Fibroblast of lung (primary cell): ENCODE results near the gene AHCYL2. TPM values are rescaled to one million over a fixed set of nuclear protein-coding genes. Genes with fewer than 3 reads are reported as not detected.

ENCODE experiments used
- DNase-seq, 2 donors: peaks; one replicate each; pipeline versions ENCODE4 v3.0.0 to v3.0.0-alpha.2; 2010; ENCODE audit warnings: low read depth in 2 of 2
- H2AFZ ChIP-seq: 2 replicates; pipeline ENCODE4 v1.5.1; 2012; ENCODE audit warnings: low read length, control low read depth, inconsistent platforms
- H3K27ac ChIP-seq: 2 replicates; pipeline ENCODE4 v1.5.1; 2011; ENCODE audit warnings: low read length, control low read depth; ENCODE audit not compliant: insufficient read depth
- H3K27me3 ChIP-seq: 2 replicates; pipeline ENCODE4 v1.5.1; 2011; ENCODE audit warnings: mild to moderate bottlenecking, low read length; ENCODE audit not compliant: control insufficient read depth, insufficient read depth
- H3K36me3 ChIP-seq: 2 replicates; pipeline ENCODE4 v1.5.1; 2011; ENCODE audit warnings: low read length; ENCODE audit not compliant: control insufficient read depth, insufficient read depth
- H3K4me1 ChIP-seq: 2 replicates; pipeline ENCODE4 v1.5.1; 2011; ENCODE audit warnings: low read length; ENCODE audit not compliant: control insufficient read depth, insufficient read depth; ENCODE audit errors: extremely low read depth
- H3K4me2 ChIP-seq: 2 replicates; pipeline ENCODE4 v1.5.1; 2011; ENCODE audit warnings: low read length, control low read depth; ENCODE audit not compliant: insufficient read depth; ENCODE audit errors: extremely low read depth
- H3K4me3 ChIP-seq, 4 experiments: fragments of 200-600 bp in 1 of 4; sonication (generic) in 1 of 4; replicated peaks in 1 of 4; 2 replicates each; pipeline ENCODE4 v1.5.1; 2011 to 2016; ENCODE audit warnings: low read length in 4 of 4, low read depth in 3 of 4, mild to moderate bottlenecking in 3 of 4, control low read depth in 2 of 4, inconsistent platforms in 1 of 4, mixed read lengths in 1 of 4; ENCODE audit not compliant: insufficient read depth in 1 of 4; ENCODE audit errors: control extremely low read depth in 1 of 4
- H3K79me2 ChIP-seq: 2 replicates; pipeline ENCODE4 v1.5.1; 2012; ENCODE audit warnings: mild to moderate bottlenecking, low read length, inconsistent platforms; ENCODE audit not compliant: control insufficient read depth, insufficient read depth
- H3K9ac ChIP-seq: 2 replicates; pipeline ENCODE4 v1.5.1; 2011; ENCODE audit warnings: mild to moderate bottlenecking, low read length, control low read depth; ENCODE audit not compliant: insufficient read depth
- H3K9me3 ChIP-seq: 2 replicates; pipeline ENCODE4 v1.5.1; 2012; ENCODE audit warnings: low read depth, low read length; ENCODE audit not compliant: control insufficient read depth, insufficient read depth
- H4K20me1 ChIP-seq: 2 replicates; pipeline ENCODE4 v1.5.1; 2011; ENCODE audit warnings: low read length; ENCODE audit not compliant: control insufficient read depth, insufficient read depth; ENCODE audit errors: extremely low read depth
- EZH2 ChIP-seq: IDR thresholded peaks from 2 replicates; pipeline ENCODE4 v1.5.1; 2012; ENCODE audit warnings: low read length, control low read depth, mild to moderate bottlenecking; ENCODE audit errors: missing control alignments
- polyA plus RNA-seq, 2 donors: library from polyadenylated mRNA; depleted of rRNA in 1 of 2; stranded (reverse) in 1 of 2; unstranded in 1 of 2; fragments of >200 nt; gene quantifications; 2 replicates each; pipeline ENCODE4 v1.2.1, GENCODE V29; 2011 to 2012; ENCODE audit warnings: missing spikeins in 1 of 2
- total RNA-seq: library from RNA; depleted of rRNA; stranded (reverse); fragments of >200 nt; gene quantifications from 2 replicates; pipeline ENCODE4 v1.2.1, GENCODE V29; 2014
- TF ChIP-seq, protein P1 (sequence below), 2 donors: IDR thresholded peaks in 1 of 2; conservative IDR thresholded peaks in 1 of 2; 1 replicate in 1 of 2; 2 replicates in 1 of 2; pipeline ENCODE4 v1.5.1; 2011 to 2012; ENCODE audit warnings: low read length in 2 of 2, control low read depth in 1 of 2, inconsistent platforms in 1 of 2, low read depth in 1 of 2, mild to moderate bottlenecking in 1 of 2

The AHCYL2 gene
- total and polyA plus RNA-seq, 2 donors (not counting 1 experiment from before 2014, with no cell fraction given) = 8.7 to 11.9 TPM

- Histone ChIP-seq H2AFZ (no peak overlapping the region), H3K79me2 (no peaks in the 10 kb centered on the region), H3K27ac (no peak overlapping the region), H4K20me1 (no peaks in the 10 kb centered on the region), H3K4me1 (no peaks in the 10 kb centered on the region), H3K36me3 (no peaks in the 10 kb centered on the region), H3K9ac (no peak overlapping the region), H3K4me2 (no peak overlapping the region), H3K27me3 (no peaks in the 10 kb centered on the region), H3K9me3 (no peaks in the 10 kb centered on the region), H3K4me3 (no peak overlapping the region)
- DNase-seq = no peak
- no peak for TF ChIP-seq EZH2
- TF ChIP-seq, protein P1, sequence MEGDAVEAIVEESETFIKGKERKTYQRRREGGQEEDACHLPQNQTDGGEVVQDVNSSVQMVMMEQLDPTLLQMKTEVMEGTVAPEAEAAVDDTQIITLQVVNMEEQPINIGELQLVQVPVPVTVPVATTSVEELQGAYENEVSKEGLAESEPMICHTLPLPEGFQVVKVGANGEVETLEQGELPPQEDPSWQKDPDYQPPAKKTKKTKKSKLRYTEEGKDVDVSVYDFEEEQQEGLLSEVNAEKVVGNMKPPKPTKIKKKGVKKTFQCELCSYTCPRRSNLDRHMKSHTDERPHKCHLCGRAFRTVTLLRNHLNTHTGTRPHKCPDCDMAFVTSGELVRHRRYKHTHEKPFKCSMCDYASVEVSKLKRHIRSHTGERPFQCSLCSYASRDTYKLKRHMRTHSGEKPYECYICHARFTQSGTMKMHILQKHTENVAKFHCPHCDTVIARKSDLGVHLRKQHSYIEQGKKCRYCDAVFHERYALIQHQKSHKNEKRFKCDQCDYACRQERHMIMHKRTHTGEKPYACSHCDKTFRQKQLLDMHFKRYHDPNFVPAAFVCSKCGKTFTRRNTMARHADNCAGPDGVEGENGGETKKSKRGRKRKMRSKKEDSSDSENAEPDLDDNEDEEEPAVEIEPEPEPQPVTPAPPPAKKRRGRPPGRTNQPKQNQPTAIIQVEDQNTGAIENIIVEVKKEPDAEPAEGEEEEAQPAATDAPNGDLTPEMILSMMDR (conservative IDR thresholded peaks at IDR 0.05 in 1 of 2, IDR thresholded peaks at IDR 0.05 in 1 of 2; ENCODE audit: low read depth in 1 of 2, low read length in 2 of 2) = no peak
Measured at GRCh38 chr7:129390314-129390713, 165.5 kb downstream of the AHCYL2 start.

GRCh38 chr7:129391546-129392171, 166.8 kb downstream of the AHCYL2 start:
- no peak for TF ChIP-seq EZH2
- TF ChIP-seq, protein P1 (conservative IDR thresholded peaks at IDR 0.05 in 1 of 2, IDR thresholded peaks at IDR 0.05 in 1 of 2; ENCODE audit: low read depth in 1 of 2, low read length in 2 of 2) = no peak
- no peaks in the 10 kb centered on the region for H3K79me2 ChIP-seq

DNA sequence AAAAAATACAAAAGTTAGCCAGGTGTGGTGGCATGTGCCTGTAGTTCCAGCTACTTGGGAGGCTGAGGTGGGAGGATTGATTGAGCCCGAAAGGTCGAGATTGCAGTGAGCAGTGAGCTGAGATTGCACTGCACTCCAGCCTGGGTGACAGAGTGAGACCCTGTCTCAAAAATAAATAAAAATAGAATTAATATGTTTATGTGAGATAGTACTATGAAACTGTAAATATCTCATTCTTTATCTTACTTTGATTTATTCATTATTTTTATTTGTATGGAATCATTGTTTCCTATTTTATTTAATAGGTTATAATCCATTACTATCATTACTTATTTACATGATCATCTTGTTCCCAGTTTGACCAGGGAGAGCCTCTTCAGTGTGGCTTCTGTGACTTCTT, 168.4 kb downstream of the AHCYL2 start:
- H3K9ac ChIP-seq = no peak overlapping the region
- H3K36me3 ChIP-seq = no peaks in the 10 kb centered on the region
- H3K4me2 ChIP-seq = no peak overlapping the region
- no peak overlapping the region for H2AFZ ChIP-seq
- H3K9me3 ChIP-seq = no peaks in the 10 kb centered on the region
- H4K20me1 ChIP-seq = no peaks in the 10 kb centered on the region
- no peak overlapping the region for H3K27ac ChIP-seq
- H3K4me3 ChIP-seq = no peak overlapping the region
- TF ChIP-seq, protein P1 (conservative IDR thresholded peaks at IDR 0.05 in 1 of 2, IDR thresholded peaks at IDR 0.05 in 1 of 2; ENCODE audit: low read depth in 1 of 2, low read length in 2 of 2) = no peak
- no peak for TF ChIP-seq EZH2
- no peak for DNase-seq
- H3K4me1 ChIP-seq = no peaks in the 10 kb centered on the region
- H3K79me2 ChIP-seq = no peaks in the 10 kb centered on the region
- no peaks in the 10 kb centered on the region for H3K27me3 ChIP-seq

More at GRCh38 chr7:129391546-129392171, 166.8 kb downstream of the AHCYL2 start:
- Histone ChIP-seq H3K4me2 (no peak overlapping the region), H3K27me3 (no peaks in the 10 kb centered on the region), H3K36me3 (no peaks in the 10 kb centered on the region), H3K9me3 (no peaks in the 10 kb centered on the region), H3K4me3 (no peak overlapping the region), H3K27ac (no peak overlapping the region), H3K9ac (no peak overlapping the region), H4K20me1 (no peaks in the 10 kb centered on the region), H3K4me1 (no peaks in the 10 kb centered on the region), H2AFZ (no peak overlapping the region)
- DNase-seq = no peak
